IMR-90 (cell line): Measurements from ENCODE around the gene RGP1. TPM values are rescaled to one million over a fixed set of nuclear protein-coding genes. Genes with fewer than 3 reads are reported as not detected.
A peak's percentile ranks its signal among the peaks of the same experiment; 100 is the strongest.

Experiments
- ATAC-seq: fragments of 200-7000 bp; cut with Tn5 transposase; 2 replicates; pipeline ENCODE4 v1.9.1; 2020; ENCODE audit warnings: low read depth, mild to moderate bottlenecking, moderate library complexity
- BruUV-seq: library from RNA; stranded (reverse); fragments of 400-500 nt; replicated peaks from 2 replicates; lab custom pipeline; 2021; lab: Mats Ljungman, UMichigan
- CTCF ChIA-PET: fragments of 300-600 bp; formaldehyde crosslinking; extraction: SDS; loops from one replicate; lab custom pipeline; 2021; ENCODE audit warnings: antibody characterized with exemption; lab: Yijun Ruan, JAX
- POLR2A ChIA-PET: fragments of 300-600 bp; sonication (Branson Sonifier 250); formaldehyde crosslinking; loops from one replicate; lab custom pipeline; 2022; ENCODE audit warnings: antibody characterized with exemption; ENCODE audit not compliant: unreplicated experiment; lab: Charles Lee
- DNase-seq: peaks from one replicate; pipeline ENCODE4 v3.0.0; 2013
- H2AFZ ChIP-seq: replicated peaks from 2 replicates; pipeline ENCODE3; 2013; ENCODE audit warnings: low read length, mild to moderate bottlenecking; ENCODE audit not compliant: poor library complexity
- H2AK5ac ChIP-seq: 2 replicates; pipeline ENCODE4 v1.6.1; 2013; ENCODE audit warnings: low read depth, low read length, inconsistent platforms
- H2AK9ac ChIP-seq: replicated peaks from 2 replicates; pipeline ENCODE3; 2013; ENCODE audit warnings: mild to moderate bottlenecking, low read depth, low read length, moderate library complexity; ENCODE audit not compliant: poor library complexity
- H2BK120ac ChIP-seq: 2 replicates; pipeline ENCODE4 v1.6.1; 2013; ENCODE audit warnings: low read depth, low read length, inconsistent platforms
- H2BK15ac ChIP-seq: 3 replicates; pipeline ENCODE4 v1.6.1; 2013; ENCODE audit warnings: low read depth, low read length, inconsistent platforms
- H2BK20ac ChIP-seq: 2 replicates; pipeline ENCODE4 v1.6.1; 2013; ENCODE audit warnings: low read depth, mild to moderate bottlenecking, inconsistent platforms, low read length, moderate library complexity
- H2BK5ac ChIP-seq: 2 replicates; pipeline ENCODE4 v1.6.1; 2013; ENCODE audit warnings: mild to moderate bottlenecking, low read depth, low read length, inconsistent platforms; ENCODE audit not compliant: poor library complexity, severe bottlenecking
- H3K14ac ChIP-seq: replicated peaks from 2 replicates; pipeline ENCODE4 v1.6.1; 2013; ENCODE audit warnings: low read depth, low read length, inconsistent platforms
- H3K18ac ChIP-seq: 2 replicates; pipeline ENCODE4 v1.6.1; 2013; ENCODE audit warnings: low read depth, low read length, control low read depth
- H3K23ac ChIP-seq: 2 replicates; pipeline ENCODE4 v1.6.1; 2013; ENCODE audit warnings: low read depth, low read length, inconsistent platforms
- H3K27ac ChIP-seq: 2 replicates; pipeline ENCODE4 v1.5.1; 2013; ENCODE audit warnings: mild to moderate bottlenecking, control low read depth, low read length; ENCODE audit not compliant: insufficient read depth
- H3K27me3 ChIP-seq: 2 replicates; pipeline ENCODE4 v1.6.1; 2013; ENCODE audit warnings: low read length; ENCODE audit not compliant: control insufficient read depth, insufficient read depth
- H3K36me3 ChIP-seq: 2 replicates; pipeline ENCODE4 v1.6.1; 2013; ENCODE audit warnings: low read length, mixed read lengths; ENCODE audit not compliant: control insufficient read depth, insufficient read depth
- H3K4ac ChIP-seq: 2 replicates; pipeline ENCODE4 v1.6.1; 2013; ENCODE audit warnings: low read depth, low read length, inconsistent platforms
- H3K4me1 ChIP-seq: 2 replicates; pipeline ENCODE4 v1.6.1; 2013; ENCODE audit warnings: low read length, mixed read lengths; ENCODE audit not compliant: control insufficient read depth, insufficient read depth
- H3K4me2 ChIP-seq: 2 replicates; pipeline ENCODE4 v1.6.1; 2013; ENCODE audit warnings: low read depth, mild to moderate bottlenecking, control low read depth, low read length, moderate library complexity
- H3K4me3 ChIP-seq: 2 replicates; pipeline ENCODE4 v1.5.1; 2013; ENCODE audit warnings: low read depth, mild to moderate bottlenecking, control low read depth, low read length, moderate library complexity; ENCODE audit not compliant: insufficient read depth
- H3K56ac ChIP-seq: 2 replicates; pipeline ENCODE4 v1.6.1; 2013; ENCODE audit warnings: low read length, inconsistent platforms; ENCODE audit not compliant: insufficient read depth; ENCODE audit errors: extremely low read depth
- H3K79me1 ChIP-seq, 2 experiments: 2 replicates each; pipeline ENCODE4 v1.6.1; 2013; ENCODE audit warnings: low read length in 2 of 2, inconsistent platforms in 1 of 2, low read depth in 1 of 2
- H3K9ac ChIP-seq: 2 replicates; pipeline ENCODE4 v1.6.1; 2013; ENCODE audit warnings: low read depth, low read length, control low read depth
- H3K9me1 ChIP-seq: 2 replicates; pipeline ENCODE4 v1.6.1; 2013; ENCODE audit warnings: low read length, inconsistent platforms; ENCODE audit not compliant: insufficient read depth
- H3K9me3 ChIP-seq: 2 replicates; pipeline ENCODE4 v1.6.1; 2013; ENCODE audit warnings: low read length; ENCODE audit not compliant: control insufficient read depth, insufficient read depth
- H4K20me1 ChIP-seq: 2 replicates; pipeline ENCODE4 v1.6.1; 2013; ENCODE audit warnings: low read length, inconsistent platforms; ENCODE audit not compliant: insufficient read depth
- H4K5ac ChIP-seq: 2 replicates; pipeline ENCODE4 v1.6.1; 2013; ENCODE audit warnings: mild to moderate bottlenecking, low read depth, low read length, control low read depth
- H4K8ac ChIP-seq, 2 experiments: 2 replicates each; pipeline ENCODE4 v1.6.1; 2013; ENCODE audit warnings: low read depth in 2 of 2, low read length in 2 of 2, control low read depth in 1 of 2, inconsistent platforms in 1 of 2
- H4K91ac ChIP-seq: 2 replicates; pipeline ENCODE4 v1.6.1; 2013; ENCODE audit warnings: low read depth, low read length, inconsistent platforms; ENCODE audit not compliant: insufficient read depth
- BHLHE40 ChIP-seq: fragments of 150-350 bp; IDR thresholded peaks from 2 replicates; pipeline ENCODE4 v1.6.1; 2016; ENCODE audit warnings: mild to moderate bottlenecking, low read depth, low read length
- CEBPB ChIP-seq: IDR thresholded peaks from 2 replicates; pipeline ENCODE4 v1.6.1; 2012; ENCODE audit warnings: low read depth, low read length, improper control_type of control experiment
- CHD1 ChIP-seq: IDR thresholded peaks from 2 replicates; pipeline ENCODE4 v1.6.1; 2012; ENCODE audit warnings: low read depth, low read length, improper control_type of control experiment
- CTCF ChIP-seq: conservative IDR thresholded peaks from 2 replicates; pipeline ENCODE4 v1.5.1; 2012; ENCODE audit warnings: mild to moderate bottlenecking, low read depth, low read length, improper control_type of control experiment
- ELK1 ChIP-seq: fragments of 150-350 bp; IDR thresholded peaks from 2 replicates; pipeline ENCODE4 v1.6.1; 2016; ENCODE audit warnings: low read depth, mild to moderate bottlenecking, low read length, moderate library complexity, borderline replicate concordance
- FOS ChIP-seq: fragments of 150-350 bp; IDR thresholded peaks from 2 replicates; pipeline ENCODE4 v1.6.1; 2016; ENCODE audit warnings: low read depth, low read length
- MAFK ChIP-seq: IDR thresholded peaks from 2 replicates; pipeline ENCODE4 v1.6.1; 2012; ENCODE audit warnings: low read depth, low read length, improper control_type of control experiment
- MAZ ChIP-seq: IDR thresholded peaks from 2 replicates; pipeline ENCODE4 v1.6.1; 2012; ENCODE audit warnings: low read depth, mild to moderate bottlenecking, low read length, improper control_type of control experiment, moderate library complexity, borderline replicate concordance
- MXI1 ChIP-seq: IDR thresholded peaks from 2 replicates; pipeline ENCODE4 v1.6.1; 2012; ENCODE audit warnings: low read depth, mild to moderate bottlenecking, low read length, moderate library complexity, borderline replicate concordance
- NFE2L2 ChIP-seq: fragments of 150-350 bp; IDR thresholded peaks from 2 replicates; pipeline ENCODE4 v1.6.1; 2016; ENCODE audit warnings: low read depth, mild to moderate bottlenecking, low read length
- POLR2A ChIP-seq: IDR thresholded peaks from 2 replicates; pipeline ENCODE4 v1.6.1; 2012; ENCODE audit warnings: mild to moderate bottlenecking, low read depth, low read length
- RAD21 ChIP-seq: IDR thresholded peaks from 2 replicates; pipeline ENCODE4 v1.6.1; 2012; ENCODE audit warnings: low read length, improper control_type of control experiment
- RCOR1 ChIP-seq: IDR thresholded peaks from 2 replicates; pipeline ENCODE4 v1.6.1; 2012; ENCODE audit warnings: mild to moderate bottlenecking, low read length, improper control_type of control experiment; ENCODE audit not compliant: insufficient replicate concordance
- RFX5 ChIP-seq: IDR thresholded peaks from 2 replicates; pipeline ENCODE4 v1.8.0; 2012; ENCODE audit warnings: low read depth, mild to moderate bottlenecking, low read length, moderate library complexity
- SMC3 ChIP-seq: fragments of 150-350 bp; IDR thresholded peaks from 2 replicates; pipeline ENCODE4 v1.6.1; 2016; ENCODE audit warnings: low read depth, mild to moderate bottlenecking, antibody characterized with exemption, low read length, moderate library complexity
- USF2 ChIP-seq: fragments of 150-350 bp; IDR thresholded peaks from 2 replicates; pipeline ENCODE4 v1.6.1; 2017; ENCODE audit warnings: mild to moderate bottlenecking, antibody characterized with exemption, low read length, low read depth
- WGBS, 2 experiments: methylation state at CpG; one replicate each; pipeline versions ENCODE4 v1.1.5 to v1.1.7; 2013; ENCODE audit warnings: missing lambda C conversion rate in 2 of 2; ENCODE audit not compliant: insufficient read length in 1 of 2; ENCODE audit errors: extremely low coverage in 2 of 2; 5-methylcytosine and 5-hydroxymethylcytosine counted together
- dilution Hi-C: fragments of 300-500 bp; cut with HindIII; formaldehyde crosslinking; loops from one replicate; pipeline ENCODE4 v1.14.3; 2018; ENCODE audit warnings: low sequenced_read_pairs; ENCODE audit not compliant: unreplicated experiment
- in situ Hi-C: fragments of 300-500 bp; cut with MboI; formaldehyde crosslinking; loops from 3 replicates; pipeline ENCODE4 v1.14.3; 2019; ENCODE audit warnings: low sequenced_read_pairs, inconsistent platforms, mixed read lengths
- intact Hi-C: fragments of 100-400 bp; cut with micrococcal nuclease; formaldehyde crosslinking; loops from 2 replicates; pipeline ENCODE4 v1.10.0; 2022
- polyA plus RNA-seq, 3 experiments: library from polyadenylated mRNA; depleted of rRNA; stranded (reverse); fragments of >200 nt; gene quantifications; 2 replicates each; pipeline ENCODE4 v1.2.3, GENCODE V29; 2012; ENCODE audit warnings: low replicate concordance in 1 of 3
- total RNA-seq: library from RNA; depleted of rRNA; stranded (reverse); fragments of >200 nt; gene quantifications from 2 replicates; pipeline ENCODE4 v1.2.3, GENCODE V29; 2012

RGP1 gene
- total and polyA plus RNA-seq, 2 of the 4 experiments (the other 2 are of a cell fraction), result 10.2 to 14.3 TPM

GRCh38 chr9:35705836-35706430 lies 43.2 kb upstream of the RGP1 start:
- BruUV-seq, result TSS peak; percentile 88
- Histone ChIP-seq H4K8ac (no peak overlapping the region), H3K4me3 (no peak overlapping the region), H3K79me1 (peaks cover 62 to 69% of the 10 kb centered on the region in 2 experiments), H3K14ac (no peak overlapping the region), H3K9me3 (no peaks in the 10 kb centered on the region), H3K4me1 (no peaks in the 10 kb centered on the region), H3K27me3 (no peaks in the 10 kb centered on the region), H2BK15ac (no peak overlapping the region), H3K18ac (no peak overlapping the region), H2AK5ac (no peak overlapping the region), H4K5ac (no peak overlapping the region), H3K23ac (no peak overlapping the region), H3K9ac (no peak overlapping the region), H3K4ac (no peak overlapping the region), H3K27ac (no peak overlapping the region), H3K36me3 (peaks cover 84% of the 10 kb centered on the region), H3K9me1 (peaks cover 7% of the 10 kb centered on the region), H3K4me2 (no peak overlapping the region), H2BK20ac (no peak overlapping the region), H4K91ac (no peak overlapping the region), H2AK9ac (no peak overlapping the region), H2AFZ (no peak overlapping the region), H2BK120ac (no peak overlapping the region), H3K56ac (no peak overlapping the region), H4K20me1 (peaks cover 13% of the 10 kb centered on the region), H2BK5ac (no peak overlapping the region)
- ChIA-PET POLR2A (no interaction called here), CTCF (interaction anchor here (1.2 kb wide), 1 partner anchor 9 kb away, joined by 3 read pairs; no protein-coding TSS in a partner anchor)
- in situ Hi-C loops (no loop called here), dilution Hi-C loops (no loop called here), intact Hi-C loops (no loop called here)
- ATAC-seq, result no peak
- TF ChIP-seq CTCF (no peak), MAFK (no peak), FOS (no peak), SMC3 (no peak), RCOR1 (no peak), BHLHE40 (no peak), USF2 (no peak), CHD1 (no peak), RAD21 (no peak), RFX5 (no peak), CEBPB (no peak), POLR2A (no peak), MXI1 (no peak), NFE2L2 (no peak), MAZ (no peak), ELK1 (no peak)
- no CpG with 5 or more reads among the region's 7 CpGs for WGBS, 2 experiments
- no peak for DNase-seq
